Stimulated activated naive CD8-positive, alpha-beta T cell treated with anti-CD3 and anti-CD28 coated beads, Interleukin-15, Interleukin-2, amounts not matched to agents 100 U/mL and 50 U/mL, for 24 hours (primary cell): ENCODE results near the gene CLMP.
A peak's percentile ranks its signal among the peaks of the same experiment; 100 is the strongest.

Source experiments
- ATAC-seq: fragments of 150-1000 bp; cut with Tn5 transposase; one replicate; pipeline ENCODE4 v1.10.0; 2021
- DNase-seq: peaks from one replicate; pipeline ENCODE4 v3.0.0; 2021

The CLMP gene

GRCh38 chr11:123055191-123055901 is 139.7 kb downstream of the CLMP start:
- ATAC-seq: peak; percentile 16

GRCh38 chr11:123054301-123055065 is 140.6 kb downstream of the CLMP start:
- DNase-seq (peak; percentile 39), ATAC-seq (peak; percentile 54)

More at GRCh38 chr11:123055191-123055901, 139.7 kb downstream of the CLMP start:
- peak; percentile 17 for DNase-seq

GRCh38 chr11:123052901-123053721 is 141.9 kb downstream of the CLMP start:
- DNase-seq: peak; percentile 19

DNA sequence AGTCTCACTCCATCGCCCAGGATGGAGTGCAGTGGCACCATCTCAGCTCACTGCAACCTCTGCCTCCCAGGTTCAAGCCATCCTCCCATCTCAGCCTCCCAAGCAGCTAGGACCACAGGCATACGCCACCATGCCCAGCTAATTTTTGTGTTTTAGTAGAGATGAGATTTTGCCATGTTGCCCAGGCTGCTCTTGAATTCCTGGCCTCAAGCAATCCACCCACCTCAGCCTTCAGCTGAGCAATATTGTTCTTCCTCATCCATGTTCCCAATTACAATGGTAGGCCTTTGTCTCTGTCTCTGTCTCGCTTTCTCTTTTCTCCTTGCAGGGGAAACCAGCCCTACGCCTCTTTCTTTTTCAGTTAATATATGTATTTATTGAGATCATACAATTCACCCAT is 143.4 kb downstream of the CLMP start:
- no peak for ATAC-seq
- DNase-seq: no peak

More at GRCh38 chr11:123052901-123053721, 141.9 kb downstream of the CLMP start:
- peak; percentile 8 for ATAC-seq

DNA sequence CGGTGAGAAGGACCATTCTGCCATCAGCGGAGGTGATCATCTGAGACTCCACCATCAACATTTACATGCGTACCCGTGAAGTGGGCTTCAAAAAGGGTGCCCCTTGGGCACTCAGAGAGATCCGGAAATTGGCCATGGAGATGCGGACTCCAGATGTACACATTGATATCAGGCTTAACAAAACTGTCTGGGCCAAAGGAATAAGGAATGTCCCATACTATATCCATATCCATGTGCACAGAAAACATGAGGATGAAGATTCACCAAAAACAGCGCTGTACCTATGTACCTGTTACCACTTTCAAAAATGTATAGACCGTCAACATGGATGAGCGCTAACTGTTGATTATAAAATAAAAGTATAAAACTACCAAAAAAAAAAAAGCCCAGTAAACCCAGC is 143.9 kb downstream of the CLMP start:
- no peak for DNase-seq
- ATAC-seq: no peak

DNA sequence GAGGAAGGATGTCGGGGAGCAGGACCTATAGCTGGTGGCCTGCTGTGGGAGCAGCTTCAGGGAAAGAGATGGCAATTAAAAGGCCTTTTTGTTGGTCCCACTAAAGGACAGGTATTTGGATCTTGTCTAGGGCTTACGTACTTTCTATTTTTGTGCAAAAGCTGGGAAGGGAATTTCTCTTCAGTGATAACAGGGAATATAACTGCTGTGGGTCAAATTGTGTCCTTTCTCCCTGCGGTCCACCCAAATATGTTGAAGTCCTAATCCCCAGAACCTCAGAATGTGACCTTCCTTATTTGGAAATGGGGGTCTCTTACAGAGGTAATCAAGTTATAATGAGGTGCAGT is 147.1 kb downstream of the CLMP start:
- no peak for DNase-seq
- no peak for ATAC-seq

DNA sequence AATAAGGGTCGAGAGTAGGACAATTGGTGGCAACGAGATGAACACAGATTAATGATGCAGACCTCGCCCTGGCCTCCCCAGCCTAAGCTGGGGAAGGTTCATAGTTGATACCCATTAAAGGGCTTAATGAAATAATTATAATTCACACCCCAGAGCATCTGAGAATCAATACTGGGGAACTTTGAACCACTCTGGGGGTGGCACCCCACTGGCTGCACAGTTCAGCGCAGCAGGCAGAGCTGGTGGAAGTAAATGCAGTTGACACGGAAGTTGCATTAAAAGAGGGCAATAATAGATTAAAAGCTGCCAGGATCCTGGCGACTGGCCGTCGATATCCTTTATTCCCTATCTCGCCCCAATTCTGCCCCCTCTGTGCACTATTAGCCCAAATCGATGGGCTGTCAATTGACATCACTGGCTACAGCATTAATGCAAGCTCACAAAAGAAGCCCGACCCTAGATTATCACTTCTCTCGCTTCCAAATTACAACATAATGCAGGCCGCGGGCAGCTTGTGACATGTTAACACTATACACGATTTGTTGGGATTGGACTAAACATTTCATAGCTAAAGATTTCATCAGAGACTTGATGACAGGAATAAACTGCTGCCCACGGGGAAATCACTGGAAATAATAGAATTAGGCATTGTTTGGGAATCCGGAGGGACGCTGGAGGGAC is 147.6 kb downstream of the CLMP start:
- no peak for ATAC-seq
- DNase-seq: no peak

GRCh38 chr11:123046473-123047259 is 148.4 kb downstream of the CLMP start:
- no peak for ATAC-seq

DNA sequence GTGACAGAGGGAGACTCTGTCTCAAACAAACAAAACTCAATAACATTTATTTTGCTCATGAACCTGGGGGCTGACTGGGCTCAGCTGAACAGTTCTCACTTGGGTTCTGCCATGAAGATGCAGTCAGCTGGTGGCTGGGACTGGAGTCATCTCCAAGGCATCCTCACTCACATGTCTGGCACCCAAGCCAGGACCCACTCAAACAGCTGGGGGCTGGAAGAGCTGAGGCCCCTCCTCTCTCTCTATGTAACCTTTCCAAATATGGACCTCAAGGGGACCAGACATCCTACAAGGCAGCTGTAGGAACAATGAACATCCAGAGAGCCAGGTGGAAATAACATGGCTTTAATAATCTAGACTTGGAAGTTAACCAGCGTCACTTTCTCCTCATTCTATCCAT is 149.9 kb downstream of the CLMP start:
- ATAC-seq (peak; percentile 17), DNase-seq (no peak)

More at GRCh38 chr11:123046473-123047259, 148.4 kb downstream of the CLMP start:
- no peak for DNase-seq

GRCh38 chr11:123041185-123041584 is 153.9 kb downstream of the CLMP start:
- ATAC-seq (no peak), DNase-seq (no peak)

- no peak for DNase-seq
- ATAC-seq: no peak
These were observed 155.0 kb downstream of the CLMP start for GRCh38 chr11:123040111-123040432.

GRCh38 chr11:123035831-123036230 is 159.2 kb downstream of the CLMP start:
- DNase-seq (no peak), ATAC-seq (no peak)

GRCh38 chr11:123034597-123034996 is 160.5 kb downstream of the CLMP start:
- ATAC-seq: no peak
- no peak for DNase-seq

DNA sequence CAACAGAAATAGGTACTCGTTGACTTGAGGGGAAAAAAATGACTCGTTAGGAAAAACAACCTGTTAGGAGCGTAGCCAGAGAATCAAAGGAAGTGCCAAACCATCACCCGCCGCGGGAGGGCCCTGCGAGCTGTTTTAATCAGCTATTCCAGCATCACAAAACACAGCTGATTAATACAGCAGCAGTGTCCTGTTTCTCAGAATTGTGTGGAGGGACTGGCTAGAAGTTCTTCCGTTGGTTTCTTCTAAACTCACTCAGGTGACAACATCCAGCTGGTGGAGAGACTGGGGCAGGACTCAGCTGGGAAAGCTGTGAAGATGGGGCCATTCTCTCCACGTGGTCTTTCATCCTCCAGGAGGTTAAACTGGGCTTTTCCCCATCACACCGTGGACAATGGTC is 161.2 kb downstream of the CLMP start:
- no peak for DNase-seq
- no peak for ATAC-seq

GRCh38 chr11:123030517-123030916 is 164.5 kb downstream of the CLMP start:
- ATAC-seq (no peak), DNase-seq (no peak)

DNA sequence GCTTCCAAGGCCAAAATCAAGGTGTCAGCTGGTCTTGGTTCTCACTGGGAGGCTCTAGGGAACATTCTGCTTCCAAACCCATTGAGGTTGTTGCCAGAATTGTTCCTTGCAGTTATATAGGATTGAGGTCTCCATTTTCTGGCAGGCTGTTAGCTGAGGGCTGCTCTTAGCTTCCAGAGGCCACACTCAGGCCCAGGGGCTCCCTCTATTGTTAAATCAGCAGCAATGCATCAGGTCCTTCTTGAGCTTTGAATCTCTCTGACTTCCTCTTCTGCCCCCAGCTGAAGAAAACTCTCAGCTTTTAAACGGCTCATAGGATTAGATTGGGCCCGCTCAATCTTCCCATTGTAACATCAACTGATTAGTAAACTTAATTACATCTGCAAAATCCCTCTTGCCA is 174.1 kb downstream of the CLMP start:
- peak; percentile 77 for ATAC-seq
- peak; percentile 27 for DNase-seq
